Neural cell (in vitro differentiated cells): ENCODE measurements around the gene ZNF500.

Experiments used
- EP300 ChIP-seq: fragments of 450-650 bp; conservative IDR thresholded peaks from 2 replicates; pipeline ENCODE4 v1.6.1; 2014; ENCODE audit warnings: antibody characterized with exemption, mild to moderate bottlenecking, moderate library complexity; ENCODE audit not compliant: poor library complexity, severe bottlenecking
- EZH2 ChIP-seq: fragments of 200-600, 300-800 bp; shearing (Covaris generic), sonication (generic); IDR thresholded peaks from 2 replicates; pipeline ENCODE4 v1.6.1; 2014; ENCODE audit warnings: antibody characterized with exemption, low read length, borderline replicate concordance, mild to moderate bottlenecking; ENCODE audit not compliant: insufficient read depth, poor library complexity, severe bottlenecking
- POLR2AphosphoS5 ChIP-seq: IDR thresholded peaks from 2 replicates; pipeline ENCODE4 v1.6.1; 2012
- RAD21 ChIP-seq: fragments of 450-650 bp; conservative IDR thresholded peaks from 2 replicates; pipeline ENCODE4 v1.6.1; 2014; ENCODE audit warnings: antibody characterized with exemption, mild to moderate bottlenecking, moderate library complexity
- SMC3 ChIP-seq: fragments of 450-650 bp; conservative IDR thresholded peaks from 2 replicates; pipeline ENCODE4 v1.6.1; 2014; ENCODE audit warnings: antibody characterized with exemption, mild to moderate bottlenecking, moderate library complexity; ENCODE audit not compliant: poor library complexity
- TAF1 ChIP-seq: IDR thresholded peaks from 2 replicates; pipeline ENCODE4 v1.6.1; 2012; ENCODE audit warnings: low read depth
- TF ChIP-seq, protein P1 (sequence below): fragments of 450-650 bp; IDR thresholded peaks from 2 replicates; pipeline ENCODE4 v1.5.1; 2014; ENCODE audit warnings: antibody characterized with exemption, mild to moderate bottlenecking, moderate library complexity; ENCODE audit not compliant: poor library complexity, severe bottlenecking
- TF ChIP-seq, protein P2 (sequence below): IDR thresholded peaks from 2 replicates; pipeline ENCODE4 v1.6.1; 2012; ENCODE audit warnings: borderline replicate concordance

DNA sequence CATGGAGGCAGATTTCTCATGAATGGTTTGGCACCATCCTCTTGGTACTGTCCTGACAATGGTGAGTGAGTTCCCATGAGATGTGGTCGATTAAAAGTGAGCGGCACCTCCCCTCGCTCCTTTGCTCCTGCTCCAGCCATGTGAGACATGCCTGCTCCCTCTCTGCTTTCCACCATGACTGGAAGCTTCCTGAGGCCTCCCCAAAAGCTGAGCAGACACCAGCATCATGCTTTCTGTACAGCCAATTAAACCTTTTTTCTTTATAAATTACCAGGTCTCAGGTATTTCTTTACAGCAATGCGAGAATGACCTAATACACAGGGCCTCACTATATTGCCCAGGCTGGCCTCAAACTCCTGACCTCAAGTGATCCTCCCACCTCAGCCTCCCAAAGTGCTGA is 12.1 kb downstream of the ZNF500 start:
- TF ChIP-seq, protein P1, sequence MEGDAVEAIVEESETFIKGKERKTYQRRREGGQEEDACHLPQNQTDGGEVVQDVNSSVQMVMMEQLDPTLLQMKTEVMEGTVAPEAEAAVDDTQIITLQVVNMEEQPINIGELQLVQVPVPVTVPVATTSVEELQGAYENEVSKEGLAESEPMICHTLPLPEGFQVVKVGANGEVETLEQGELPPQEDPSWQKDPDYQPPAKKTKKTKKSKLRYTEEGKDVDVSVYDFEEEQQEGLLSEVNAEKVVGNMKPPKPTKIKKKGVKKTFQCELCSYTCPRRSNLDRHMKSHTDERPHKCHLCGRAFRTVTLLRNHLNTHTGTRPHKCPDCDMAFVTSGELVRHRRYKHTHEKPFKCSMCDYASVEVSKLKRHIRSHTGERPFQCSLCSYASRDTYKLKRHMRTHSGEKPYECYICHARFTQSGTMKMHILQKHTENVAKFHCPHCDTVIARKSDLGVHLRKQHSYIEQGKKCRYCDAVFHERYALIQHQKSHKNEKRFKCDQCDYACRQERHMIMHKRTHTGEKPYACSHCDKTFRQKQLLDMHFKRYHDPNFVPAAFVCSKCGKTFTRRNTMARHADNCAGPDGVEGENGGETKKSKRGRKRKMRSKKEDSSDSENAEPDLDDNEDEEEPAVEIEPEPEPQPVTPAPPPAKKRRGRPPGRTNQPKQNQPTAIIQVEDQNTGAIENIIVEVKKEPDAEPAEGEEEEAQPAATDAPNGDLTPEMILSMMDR = no peak
- TF ChIP-seq RAD21 (no peak), TAF1 (no peak), EP300 (no peak), EZH2 (no peak), SMC3 (no peak), POLR2AphosphoS5 (no peak)
- TF ChIP-seq, protein P2, sequence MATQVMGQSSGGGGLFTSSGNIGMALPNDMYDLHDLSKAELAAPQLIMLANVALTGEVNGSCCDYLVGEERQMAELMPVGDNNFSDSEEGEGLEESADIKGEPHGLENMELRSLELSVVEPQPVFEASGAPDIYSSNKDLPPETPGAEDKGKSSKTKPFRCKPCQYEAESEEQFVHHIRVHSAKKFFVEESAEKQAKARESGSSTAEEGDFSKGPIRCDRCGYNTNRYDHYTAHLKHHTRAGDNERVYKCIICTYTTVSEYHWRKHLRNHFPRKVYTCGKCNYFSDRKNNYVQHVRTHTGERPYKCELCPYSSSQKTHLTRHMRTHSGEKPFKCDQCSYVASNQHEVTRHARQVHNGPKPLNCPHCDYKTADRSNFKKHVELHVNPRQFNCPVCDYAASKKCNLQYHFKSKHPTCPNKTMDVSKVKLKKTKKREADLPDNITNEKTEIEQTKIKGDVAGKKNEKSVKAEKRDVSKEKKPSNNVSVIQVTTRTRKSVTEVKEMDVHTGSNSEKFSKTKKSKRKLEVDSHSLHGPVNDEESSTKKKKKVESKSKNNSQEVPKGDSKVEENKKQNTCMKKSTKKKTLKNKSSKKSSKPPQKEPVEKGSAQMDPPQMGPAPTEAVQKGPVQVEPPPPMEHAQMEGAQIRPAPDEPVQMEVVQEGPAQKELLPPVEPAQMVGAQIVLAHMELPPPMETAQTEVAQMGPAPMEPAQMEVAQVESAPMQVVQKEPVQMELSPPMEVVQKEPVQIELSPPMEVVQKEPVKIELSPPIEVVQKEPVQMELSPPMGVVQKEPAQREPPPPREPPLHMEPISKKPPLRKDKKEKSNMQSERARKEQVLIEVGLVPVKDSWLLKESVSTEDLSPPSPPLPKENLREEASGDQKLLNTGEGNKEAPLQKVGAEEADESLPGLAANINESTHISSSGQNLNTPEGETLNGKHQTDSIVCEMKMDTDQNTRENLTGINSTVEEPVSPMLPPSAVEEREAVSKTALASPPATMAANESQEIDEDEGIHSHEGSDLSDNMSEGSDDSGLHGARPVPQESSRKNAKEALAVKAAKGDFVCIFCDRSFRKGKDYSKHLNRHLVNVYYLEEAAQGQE = no peak
